GM12878 (cell line): ENCODE results near the gene ANKRD13D.

Experiments
- EZH2 ChIP-seq: IDR thresholded peaks from 2 replicates; pipeline ENCODE4 v1.6.1; 2012; ENCODE audit warnings: low read depth, mild to moderate bottlenecking, control low read depth, inconsistent platforms, low read length, borderline replicate concordance; ENCODE audit not compliant: control insufficient read depth
- SRF ChIP-seq, 2 experiments: IDR thresholded peaks; 2 replicates each; pipeline ENCODE4 v1.6.1; 2011; ENCODE audit warnings: low read depth in 2 of 2, low read length in 2 of 2, mild to moderate bottlenecking in 1 of 2, moderate library complexity in 1 of 2

GRCh38 chr11:67308031-67308866 lies 19.1 kb downstream of the ANKRD13D start:
- TF ChIP-seq SRF (IDR thresholded peaks at IDR 0.05; ENCODE audit: low read depth in 2 of 2, low read length in 2 of 2) (no peak), EZH2 (no peak)
